Fibroblast of lung (primary cell): Measurements from ENCODE around the gene ERLEC1.

Experiments
- EZH2 ChIP-seq: IDR thresholded peaks from 2 replicates; pipeline ENCODE4 v1.5.1; 2012; ENCODE audit warnings: low read length, control low read depth, mild to moderate bottlenecking; ENCODE audit errors: missing control alignments
- TF ChIP-seq, protein P1 (sequence below), 2 donors: IDR thresholded peaks in 1 of 2; conservative IDR thresholded peaks in 1 of 2; 1 replicate in 1 of 2; 2 replicates in 1 of 2; pipeline ENCODE4 v1.5.1; 2011 to 2012; ENCODE audit warnings: low read length in 2 of 2, control low read depth in 1 of 2, inconsistent platforms in 1 of 2, low read depth in 1 of 2, mild to moderate bottlenecking in 1 of 2

GRCh38 chr2:53765767-53766166 lies 21.1 kb upstream of the ERLEC1 start:
- TF ChIP-seq, protein P1, sequence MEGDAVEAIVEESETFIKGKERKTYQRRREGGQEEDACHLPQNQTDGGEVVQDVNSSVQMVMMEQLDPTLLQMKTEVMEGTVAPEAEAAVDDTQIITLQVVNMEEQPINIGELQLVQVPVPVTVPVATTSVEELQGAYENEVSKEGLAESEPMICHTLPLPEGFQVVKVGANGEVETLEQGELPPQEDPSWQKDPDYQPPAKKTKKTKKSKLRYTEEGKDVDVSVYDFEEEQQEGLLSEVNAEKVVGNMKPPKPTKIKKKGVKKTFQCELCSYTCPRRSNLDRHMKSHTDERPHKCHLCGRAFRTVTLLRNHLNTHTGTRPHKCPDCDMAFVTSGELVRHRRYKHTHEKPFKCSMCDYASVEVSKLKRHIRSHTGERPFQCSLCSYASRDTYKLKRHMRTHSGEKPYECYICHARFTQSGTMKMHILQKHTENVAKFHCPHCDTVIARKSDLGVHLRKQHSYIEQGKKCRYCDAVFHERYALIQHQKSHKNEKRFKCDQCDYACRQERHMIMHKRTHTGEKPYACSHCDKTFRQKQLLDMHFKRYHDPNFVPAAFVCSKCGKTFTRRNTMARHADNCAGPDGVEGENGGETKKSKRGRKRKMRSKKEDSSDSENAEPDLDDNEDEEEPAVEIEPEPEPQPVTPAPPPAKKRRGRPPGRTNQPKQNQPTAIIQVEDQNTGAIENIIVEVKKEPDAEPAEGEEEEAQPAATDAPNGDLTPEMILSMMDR (conservative IDR thresholded peaks at IDR 0.05 in 1 of 2, IDR thresholded peaks at IDR 0.05 in 1 of 2; ENCODE audit: low read depth in 1 of 2, low read length in 2 of 2), result no peak
- TF ChIP-seq EZH2, result no peak
